Measurements from ENCODE around the gene SENP6. TPM values are rescaled to one million over a fixed set of nuclear protein-coding genes. Genes with fewer than 3 reads are reported as not detected.
"Not testable (repeated sequence)": the region's sequence is repeated elsewhere in the genome, so short reads cannot be mapped to it uniquely, and the experiment has no call there.

SENP6 gene
- total RNA-seq, 4 donors from 2014 or later, result 79.9 to 218 (median 91.5) TPM

DNA sequence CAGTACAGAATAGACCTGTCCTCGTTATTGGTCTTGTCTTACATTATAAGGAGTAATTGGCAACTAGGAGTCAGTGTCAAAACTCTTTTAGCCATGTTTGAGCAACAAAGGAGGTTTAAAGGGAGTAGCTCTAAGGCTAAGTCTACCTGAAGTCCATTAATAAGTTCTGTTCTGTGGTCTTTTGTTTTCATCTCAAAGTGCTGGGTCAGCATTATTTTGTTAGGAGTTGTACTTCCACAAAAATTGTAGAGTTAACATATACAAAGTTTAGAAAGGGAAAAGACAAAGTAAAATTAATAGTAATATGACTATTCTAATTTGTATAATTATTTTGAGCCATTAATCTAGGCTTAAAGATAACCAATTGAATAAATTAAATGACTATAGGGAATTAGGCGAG is 12.7 kb upstream of the SENP6 start:
- TF ChIP-seq POLR2A (IDR thresholded peaks at IDR 0.05), result no peak
- TF ChIP-seq, protein P1, sequence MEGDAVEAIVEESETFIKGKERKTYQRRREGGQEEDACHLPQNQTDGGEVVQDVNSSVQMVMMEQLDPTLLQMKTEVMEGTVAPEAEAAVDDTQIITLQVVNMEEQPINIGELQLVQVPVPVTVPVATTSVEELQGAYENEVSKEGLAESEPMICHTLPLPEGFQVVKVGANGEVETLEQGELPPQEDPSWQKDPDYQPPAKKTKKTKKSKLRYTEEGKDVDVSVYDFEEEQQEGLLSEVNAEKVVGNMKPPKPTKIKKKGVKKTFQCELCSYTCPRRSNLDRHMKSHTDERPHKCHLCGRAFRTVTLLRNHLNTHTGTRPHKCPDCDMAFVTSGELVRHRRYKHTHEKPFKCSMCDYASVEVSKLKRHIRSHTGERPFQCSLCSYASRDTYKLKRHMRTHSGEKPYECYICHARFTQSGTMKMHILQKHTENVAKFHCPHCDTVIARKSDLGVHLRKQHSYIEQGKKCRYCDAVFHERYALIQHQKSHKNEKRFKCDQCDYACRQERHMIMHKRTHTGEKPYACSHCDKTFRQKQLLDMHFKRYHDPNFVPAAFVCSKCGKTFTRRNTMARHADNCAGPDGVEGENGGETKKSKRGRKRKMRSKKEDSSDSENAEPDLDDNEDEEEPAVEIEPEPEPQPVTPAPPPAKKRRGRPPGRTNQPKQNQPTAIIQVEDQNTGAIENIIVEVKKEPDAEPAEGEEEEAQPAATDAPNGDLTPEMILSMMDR (IDR thresholded peaks at IDR 0.05), result no peak

DNA sequence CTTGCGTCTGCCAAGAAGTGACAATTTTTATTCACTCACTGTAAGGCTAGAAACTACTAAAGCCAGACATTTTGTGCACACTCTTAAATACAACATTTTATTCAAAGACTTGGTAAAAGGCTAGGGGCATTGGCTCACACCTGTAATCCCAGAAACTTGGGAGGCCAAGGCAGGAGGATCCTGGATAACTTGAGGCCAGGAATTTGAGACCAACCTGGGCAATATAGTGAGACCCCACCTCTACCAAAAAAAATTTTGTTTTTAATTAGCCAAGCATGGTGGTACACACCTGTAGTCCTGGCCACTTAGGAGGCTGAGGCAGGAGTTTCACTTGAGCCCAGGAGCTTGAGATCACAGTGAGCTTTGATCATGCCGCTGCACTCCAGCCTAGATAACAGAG is 11.3 kb upstream of the SENP6 start:
- DNase-seq, result no peak

More for the DNA sequence above, 12.7 kb upstream of the SENP6 start:
- DNase-seq, result no peak
- no peak overlapping the region for H3K27ac ChIP-seq
- H3K9me3 ChIP-seq, result no peaks in the 10 kb centered on the region
- no peaks in the 10 kb centered on the region for H3K27me3 ChIP-seq
- no peaks in the 10 kb centered on the region for H3K4me1 ChIP-seq
- no peaks in the 10 kb centered on the region for H3K36me3 ChIP-seq
- no peak overlapping the region for H3K4me3 ChIP-seq

DNA sequence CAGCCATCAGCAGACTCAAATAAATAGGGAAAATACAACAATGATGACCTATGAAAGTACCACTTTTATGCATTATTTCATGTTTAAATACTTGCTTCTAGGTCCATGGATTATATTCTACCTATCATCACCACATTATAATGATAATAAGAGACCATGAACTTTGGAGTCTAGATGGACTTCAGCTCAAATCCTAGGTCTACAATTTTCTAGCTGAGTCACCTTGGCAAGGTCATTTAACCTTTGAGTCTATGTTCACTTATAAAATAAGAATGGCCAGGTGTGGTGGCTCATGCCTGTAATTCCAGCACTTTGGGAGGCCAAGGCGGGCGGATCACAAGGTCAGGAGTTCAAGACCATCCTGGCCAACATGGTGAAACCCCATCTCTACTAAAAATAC is 5.3 kb upstream of the SENP6 start:
- H3K27me3 ChIP-seq, H3K9me3 ChIP-seq, H3K36me3 ChIP-seq, H3K27ac ChIP-seq, H3K4me3 ChIP-seq, DNase-seq: not testable (repeated sequence)
- peaks cover 0 to 13% (median 4%) of the 10 kb centered on the region in 4 donors for H3K4me1 ChIP-seq

More for the DNA sequence above, 11.3 kb upstream of the SENP6 start:
- TF ChIP-seq, protein P1 (IDR thresholded peaks at IDR 0.05), result no peak
- no peak for TF ChIP-seq POLR2A (IDR thresholded peaks at IDR 0.05)
- Histone ChIP-seq H3K4me1 (no peaks in the 10 kb centered on the region), H3K27me3 (no peaks in the 10 kb centered on the region), H3K36me3 (no peaks in the 10 kb centered on the region), H3K9me3 (no peaks in the 10 kb centered on the region), H3K27ac (no peak overlapping the region), H3K4me3 (no peak overlapping the region)

DNA sequence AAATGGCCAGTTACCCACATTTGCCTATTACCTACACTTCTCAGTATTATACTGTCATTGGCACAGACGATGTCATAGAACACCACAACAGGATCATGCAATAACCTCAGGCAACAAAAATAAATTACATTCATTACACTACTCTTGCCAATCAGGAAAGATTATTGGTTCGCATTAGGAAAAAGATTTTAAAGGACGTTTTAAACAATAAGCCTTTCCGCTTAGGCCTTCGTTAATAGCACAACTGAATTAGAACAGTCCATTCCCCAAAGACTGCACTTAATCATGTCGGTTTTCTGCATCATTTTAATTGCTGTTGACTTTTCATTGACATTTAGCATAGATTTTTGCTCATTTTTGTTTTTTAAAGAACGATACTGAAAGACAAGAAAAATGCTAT is 912 bp upstream of the SENP6 start:
- no peaks in the 10 kb centered on the region for H3K9me3 ChIP-seq
- peak overlapping the region in 3 of 4 donors; percentile 92 to 95 (median 94) for H3K27ac ChIP-seq
- peak overlapping the region in 1 of 4 donors; percentile 81 for H3K4me3 ChIP-seq
- H3K36me3 ChIP-seq, result no peaks in the 10 kb centered on the region
- H3K27me3 ChIP-seq, result no peaks in the 10 kb centered on the region
- DNase-seq, result no peak
- peaks cover 0 to 18% (median 4%) of the 10 kb centered on the region in 4 donors for H3K4me1 ChIP-seq
- no peak for TF ChIP-seq POLR2A (IDR thresholded peaks at IDR 0.05)
- TF ChIP-seq, protein P1 (IDR thresholded peaks at IDR 0.05), result no peak

DNA sequence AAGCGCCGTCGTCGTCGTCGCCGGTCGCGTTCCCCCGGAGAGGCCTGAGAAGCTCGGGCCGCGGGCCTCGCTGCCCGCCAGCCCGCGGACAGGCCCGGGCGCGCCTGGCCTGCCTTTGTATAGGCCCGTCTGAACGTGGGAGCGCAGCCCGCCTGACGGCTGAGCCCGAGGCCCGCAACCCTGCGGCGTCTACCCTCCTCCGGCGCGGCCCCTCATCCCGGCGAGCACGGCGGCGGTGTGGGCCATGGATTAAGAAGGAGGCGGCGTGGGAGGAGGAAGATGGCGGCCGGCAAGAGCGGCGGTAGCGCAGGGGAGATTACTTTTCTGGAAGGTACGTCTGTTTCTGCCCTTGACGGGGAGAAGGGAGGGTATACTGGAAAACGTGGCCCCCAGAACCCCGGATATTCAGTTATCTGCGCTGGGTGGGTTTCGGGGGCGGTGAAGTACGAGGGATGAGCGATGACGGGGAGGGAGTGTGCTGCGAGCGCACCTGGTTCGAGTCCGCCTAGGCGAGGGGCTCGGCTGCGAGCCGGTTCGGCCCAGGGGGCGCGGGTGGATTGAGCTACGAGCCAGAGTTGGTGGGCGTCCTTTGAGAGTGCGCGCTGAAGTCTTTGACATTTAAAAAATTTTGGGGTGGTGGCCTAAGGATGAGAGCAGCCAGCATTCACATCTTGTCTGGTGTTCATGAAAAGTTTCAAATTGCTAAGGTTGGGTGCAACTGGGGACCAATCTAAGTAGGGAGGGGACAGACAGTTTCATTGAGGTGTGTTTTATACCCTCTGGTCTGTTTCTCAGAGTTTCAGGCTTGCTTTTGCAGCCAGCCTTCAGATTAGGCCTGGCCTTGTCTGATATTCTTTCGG is 796 bp downstream of the SENP6 start:
- H3K4me1 ChIP-seq, result peaks cover 0 to 14% (median 4%) of the 10 kb centered on the region in 4 donors
- no peaks in the 10 kb centered on the region for H3K27me3 ChIP-seq
- DNase-seq, result peak in 2 of 3 donors; percentile 43 to 68
- peak overlapping the region; percentile 78 to 92 (median 84) for H3K4me3 ChIP-seq
- H3K36me3 ChIP-seq, result no peaks in the 10 kb centered on the region
- H3K9me3 ChIP-seq, result no peaks in the 10 kb centered on the region
- H3K27ac ChIP-seq, result peak overlapping the region; percentile 92 to 97 (median 94)
- TF ChIP-seq, protein P1 (IDR thresholded peaks at IDR 0.05), result no peak
- TF ChIP-seq POLR2A (IDR thresholded peaks at IDR 0.05), result no peak

DNA sequence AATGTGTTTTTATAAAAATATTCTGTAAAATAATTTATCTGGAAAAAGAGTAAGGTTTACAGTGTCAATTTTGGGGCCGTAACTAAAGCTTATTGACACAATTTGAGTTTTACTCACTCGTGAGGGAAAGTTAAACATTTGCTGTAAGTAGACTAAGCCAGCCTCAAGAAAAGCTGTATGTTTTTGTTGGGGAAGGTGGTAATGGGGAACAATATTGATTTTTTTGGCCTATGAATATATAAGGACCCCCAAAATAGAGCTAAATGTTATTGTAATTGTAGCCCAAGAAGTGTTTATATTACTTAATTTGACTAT is 1.4 kb downstream of the SENP6 start:
- Histone ChIP-seq H3K27me3 (no peaks in the 10 kb centered on the region), H3K9me3 (no peaks in the 10 kb centered on the region), H3K36me3 (no peaks in the 10 kb centered on the region), H3K27ac (peak overlapping the region; percentile 92 to 97 (median 94)), H3K4me1 (peaks cover 0 to 17% (median 4%) of the 10 kb centered on the region in 4 donors), H3K4me3 (peak overlapping the region; percentile 78 to 92 (median 84))
- no peak for TF ChIP-seq POLR2A (IDR thresholded peaks at IDR 0.05)
- TF ChIP-seq, protein P1 (IDR thresholded peaks at IDR 0.05), result no peak
- DNase-seq, result no peak
